Progenitor cell of endocrine pancreas (in vitro differentiated cells): ENCODE results near the gene LCN2. TPM values are rescaled to one million over a fixed set of nuclear protein-coding genes. Genes with fewer than 3 reads are reported as not detected.

Experiments
- DNase-seq: peaks from one replicate; pipeline ENCODE4 v3.0.0; 2021; ENCODE audit warnings: low spot score; ENCODE audit not compliant: unreplicated experiment
- H3K27ac Mint-ChIP-seq: 2 replicates; pipeline ENCODE4 v1.8.0; 2021; ENCODE audit warnings: mild to moderate bottlenecking, moderate library complexity, mixed read lengths
- H3K27me3 Mint-ChIP-seq: 2 replicates; pipeline ENCODE4 v1.8.0; 2021; ENCODE audit warnings: mixed read lengths
- H3K36me3 Mint-ChIP-seq: 2 replicates; pipeline ENCODE4 v1.8.0; 2022; ENCODE audit warnings: mixed read lengths; ENCODE audit not compliant: insufficient read depth
- H3K4me1 Mint-ChIP-seq: 2 replicates; pipeline ENCODE4 v1.8.0; 2021; ENCODE audit warnings: low read depth, mixed read lengths
- H3K4me3 Mint-ChIP-seq: 2 replicates; pipeline ENCODE4 v1.8.0; 2021; ENCODE audit warnings: low read depth, mild to moderate bottlenecking, moderate library complexity, mixed read lengths
- H3K9me3 Mint-ChIP-seq: 2 replicates; pipeline ENCODE4 v1.8.0; 2021; ENCODE audit warnings: low read depth, mixed read lengths
- long read RNA-seq: library from polyadenylated mRNA; unstranded; transcript quantifications from one replicate; pipeline ENCODE4 v2.0.0, GENCODE V29; 2020
- total RNA-seq: library from RNA; stranded (reverse); gene quantifications from 2 replicates; pipeline ENCODE4 v1.2.1, GENCODE V29; 2021
- TF ChIP-seq, protein P1 (sequence below): fragments of 200-600 bp; sonication (generic); IDR thresholded peaks from one replicate; pipeline ENCODE4 v1.5.0; 2021; ENCODE audit warnings: antibody characterized with exemption, mild to moderate bottlenecking; ENCODE audit not compliant: unreplicated experiment

LCN2 gene
- total RNA-seq, result not detected in 2 replicates
- long read RNA-seq, result 0 reads

DNA sequence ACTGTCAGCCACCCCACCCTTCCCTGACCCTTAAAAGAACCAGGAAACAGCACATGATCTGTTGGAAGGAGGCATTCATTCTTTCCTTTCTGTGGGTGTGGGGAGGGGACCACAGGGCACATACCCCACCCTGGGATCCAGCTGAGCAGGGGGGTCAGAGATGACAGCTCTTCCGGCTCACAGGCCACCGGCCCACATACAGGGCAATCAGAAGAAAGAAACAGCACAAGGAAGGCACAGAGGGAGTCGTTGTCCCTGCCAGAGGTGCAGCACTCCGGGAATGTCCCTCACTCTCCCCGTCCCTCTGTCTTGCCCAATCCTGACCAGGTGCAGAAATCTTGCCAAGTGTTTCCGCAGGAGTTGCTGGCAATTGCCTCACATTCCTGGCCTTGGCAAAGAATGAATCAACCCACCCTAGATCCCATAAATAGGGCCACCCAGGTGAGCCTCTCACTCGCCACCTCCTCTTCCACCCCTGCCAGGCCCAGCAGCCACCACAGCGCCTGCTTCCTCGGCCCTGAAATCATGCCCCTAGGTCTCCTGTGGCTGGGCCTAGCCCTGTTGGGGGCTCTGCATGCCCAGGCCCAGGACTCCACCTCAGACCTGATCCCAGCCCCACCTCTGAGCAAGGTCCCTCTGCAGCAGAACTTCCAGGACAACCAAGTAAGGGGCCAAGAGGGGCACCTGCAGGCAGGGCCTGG is at the start of gene LCN2:
Gene LCN2, plus strand, starts transcription at position 453 of the 701 bp plus-strand sequence. Its CDS starts 73 bp downstream, at position 526.
- Mint-ChIP-seq H3K27me3 (peaks cover 12% of the 10 kb centered on the region), H3K4me3 (no peak within 1 kb of the TSS), H3K4me1 (peaks cover 4% of the 10 kb centered on the region), H3K9me3 (no peaks in the 10 kb centered on the region), H3K27ac (peak within 1 kb of the TSS; percentile 27), H3K36me3 (no peaks in the 10 kb centered on the region)
- TF ChIP-seq, protein P1, sequence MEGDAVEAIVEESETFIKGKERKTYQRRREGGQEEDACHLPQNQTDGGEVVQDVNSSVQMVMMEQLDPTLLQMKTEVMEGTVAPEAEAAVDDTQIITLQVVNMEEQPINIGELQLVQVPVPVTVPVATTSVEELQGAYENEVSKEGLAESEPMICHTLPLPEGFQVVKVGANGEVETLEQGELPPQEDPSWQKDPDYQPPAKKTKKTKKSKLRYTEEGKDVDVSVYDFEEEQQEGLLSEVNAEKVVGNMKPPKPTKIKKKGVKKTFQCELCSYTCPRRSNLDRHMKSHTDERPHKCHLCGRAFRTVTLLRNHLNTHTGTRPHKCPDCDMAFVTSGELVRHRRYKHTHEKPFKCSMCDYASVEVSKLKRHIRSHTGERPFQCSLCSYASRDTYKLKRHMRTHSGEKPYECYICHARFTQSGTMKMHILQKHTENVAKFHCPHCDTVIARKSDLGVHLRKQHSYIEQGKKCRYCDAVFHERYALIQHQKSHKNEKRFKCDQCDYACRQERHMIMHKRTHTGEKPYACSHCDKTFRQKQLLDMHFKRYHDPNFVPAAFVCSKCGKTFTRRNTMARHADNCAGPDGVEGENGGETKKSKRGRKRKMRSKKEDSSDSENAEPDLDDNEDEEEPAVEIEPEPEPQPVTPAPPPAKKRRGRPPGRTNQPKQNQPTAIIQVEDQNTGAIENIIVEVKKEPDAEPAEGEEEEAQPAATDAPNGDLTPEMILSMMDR, result no peak
- DNase-seq, result no peak

DNA sequence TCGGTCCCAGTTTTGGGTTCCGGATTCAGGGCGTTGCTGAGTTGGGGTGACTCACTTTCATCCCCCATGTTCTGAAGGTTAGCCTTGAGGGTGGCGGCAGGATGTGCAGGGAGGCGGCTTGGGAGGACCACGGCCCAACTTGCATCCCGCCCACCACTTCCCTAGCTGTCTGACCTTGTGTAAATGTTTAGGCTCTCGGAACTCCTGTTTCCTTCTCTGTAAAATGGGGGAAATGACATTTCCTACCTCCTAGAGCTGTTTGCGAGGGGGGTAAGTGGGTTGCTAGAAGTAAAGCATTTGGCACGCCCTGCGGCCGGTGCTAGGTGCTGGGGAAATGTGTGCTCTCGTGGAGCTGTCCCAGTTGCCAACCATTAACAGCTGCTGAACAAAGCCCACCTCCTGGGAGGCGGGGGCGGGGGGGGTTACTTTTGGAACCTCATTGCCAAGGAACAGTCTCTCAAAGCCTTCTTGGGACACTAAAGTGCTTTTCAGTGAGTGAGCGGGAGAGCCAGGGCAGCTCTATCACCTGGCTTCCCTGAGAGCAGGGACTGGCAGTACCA is 49.2 kb upstream of the LCN2 start:
- peaks cover 9% of the 10 kb centered on the region for H3K36me3 Mint-ChIP-seq
- H3K27ac Mint-ChIP-seq, result peak overlapping the region; percentile 100
- H3K4me1 Mint-ChIP-seq, result peaks cover 21% of the 10 kb centered on the region
- no peaks in the 10 kb centered on the region for H3K9me3 Mint-ChIP-seq
- DNase-seq, result no peak
- no peak overlapping the region for H3K4me3 Mint-ChIP-seq
- H3K27me3 Mint-ChIP-seq, result no peaks in the 10 kb centered on the region
- TF ChIP-seq, protein P1, result no peak

DNA sequence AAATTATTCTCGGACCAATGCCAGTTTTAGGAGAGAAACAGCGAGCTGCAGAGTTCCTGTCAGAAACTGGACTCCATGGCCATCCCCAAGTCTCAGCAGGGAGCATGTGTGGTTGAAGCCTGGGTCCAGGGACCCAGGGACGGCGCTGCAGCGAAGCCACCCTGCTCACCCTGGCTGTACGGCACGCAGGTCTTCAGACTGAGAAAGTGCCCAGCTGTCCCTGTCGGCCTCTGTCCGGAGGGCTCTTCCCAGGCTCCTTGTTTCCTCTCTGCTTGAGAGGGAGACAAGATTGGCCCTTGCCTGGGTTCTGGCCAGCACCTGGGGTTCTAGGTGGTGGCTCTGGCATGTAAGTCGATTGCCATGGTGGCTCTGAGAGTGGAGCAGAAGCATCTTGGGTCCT is 48.7 kb upstream of the LCN2 start:
- TF ChIP-seq, protein P1, result no peak
- H3K27ac Mint-ChIP-seq, result no peak overlapping the region
- peaks cover 21% of the 10 kb centered on the region for H3K4me1 Mint-ChIP-seq
- H3K9me3 Mint-ChIP-seq, result no peaks in the 10 kb centered on the region
- no peak for DNase-seq
- H3K27me3 Mint-ChIP-seq, result no peaks in the 10 kb centered on the region
- peaks cover 9% of the 10 kb centered on the region for H3K36me3 Mint-ChIP-seq
- no peak overlapping the region for H3K4me3 Mint-ChIP-seq

DNA sequence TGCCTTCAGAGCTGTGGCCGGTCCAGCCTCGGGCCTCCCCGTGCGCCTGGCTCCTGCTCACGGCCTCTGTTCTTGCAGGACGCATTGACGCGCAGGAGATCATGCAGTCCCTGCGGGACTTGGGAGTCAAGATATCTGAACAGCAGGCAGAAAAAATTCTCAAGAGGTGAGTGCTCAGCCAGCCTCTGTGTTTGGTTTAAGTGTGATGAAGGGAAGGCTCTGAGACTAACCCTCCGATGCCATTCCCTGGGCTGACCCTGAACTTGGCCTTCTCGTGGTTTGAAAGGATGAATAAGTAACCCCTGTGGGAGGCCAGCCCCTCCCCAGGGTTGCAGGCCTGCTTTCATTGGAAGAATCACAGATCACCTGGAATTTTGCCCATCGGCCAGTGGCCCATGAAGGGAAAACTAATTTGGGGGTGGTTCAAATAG is 48.0 kb upstream of the LCN2 start:
- Mint-ChIP-seq H3K4me1 (peaks cover 21% of the 10 kb centered on the region), H3K27me3 (no peaks in the 10 kb centered on the region), H3K9me3 (no peaks in the 10 kb centered on the region), H3K27ac (no peak overlapping the region), H3K36me3 (peaks cover 9% of the 10 kb centered on the region), H3K4me3 (no peak overlapping the region)
- TF ChIP-seq, protein P1, result no peak
- no peak for DNase-seq

DNA sequence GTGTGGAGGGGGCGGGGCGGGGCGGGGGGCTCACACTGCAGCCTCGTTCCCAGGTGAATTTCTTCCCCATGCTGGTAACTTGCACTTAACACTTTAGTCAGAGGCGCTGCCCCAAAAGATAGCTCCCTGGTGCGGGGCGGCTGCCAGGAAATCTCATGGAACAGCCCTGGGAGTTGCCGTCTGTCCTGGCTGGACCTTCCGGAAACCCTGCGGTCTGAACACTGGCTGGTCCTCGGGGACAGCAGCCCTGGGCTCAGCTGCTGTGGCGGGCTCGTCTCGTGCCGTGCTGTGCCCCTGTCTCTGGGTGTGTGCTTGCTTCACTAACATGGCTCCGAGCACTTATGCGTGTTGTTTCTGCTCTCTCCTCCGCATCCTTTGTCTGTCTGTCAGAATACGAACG is 47.6 kb upstream of the LCN2 start:
- Mint-ChIP-seq H3K9me3 (no peaks in the 10 kb centered on the region), H3K36me3 (peaks cover 9% of the 10 kb centered on the region), H3K27me3 (no peaks in the 10 kb centered on the region)

More for the DNA sequence above, 47.6 kb upstream of the LCN2 start:
- Mint-ChIP-seq H3K4me1 (peaks cover 21% of the 10 kb centered on the region), H3K4me3 (no peak overlapping the region), H3K27ac (peak overlapping the region; percentile 12)
- no peak for DNase-seq
- TF ChIP-seq, protein P1, result no peak
